BLaER1 treated with 17β-estradiol and CSF1 and Interleukin-3, amounts not matched to agents 10 nM and 100 nM (cell line): ENCODE data around the gene ACAD11.
A peak's percentile ranks its signal among the peaks of the same experiment; 100 is the strongest.

Experiments used
- H3K27ac ChIP-seq, 11 experiments: shearing (Covaris generic); formaldehyde crosslinking; 2 replicates each; pipeline ENCODE4 v1.8.1; 2022
- H3K27me3 ChIP-seq, 11 experiments: shearing (Covaris generic); formaldehyde crosslinking; 2 replicates each; pipeline ENCODE4 v1.8.1; 2022
- H3K36me3 ChIP-seq, 11 experiments: shearing (Covaris generic); formaldehyde crosslinking; 2 replicates each; pipeline ENCODE4 v1.8.1; 2022
- H3K4me1 ChIP-seq, 10 experiments: shearing (Covaris generic); formaldehyde crosslinking; 2 replicates each; pipeline ENCODE4 v1.8.1; 2022
- H3K4me2 ChIP-seq, 11 experiments: shearing (Covaris generic); formaldehyde crosslinking; 2 replicates each; pipeline ENCODE4 v1.8.1; 2022
- H3K4me3 ChIP-seq, 10 experiments: shearing (Covaris generic); formaldehyde crosslinking; 2 replicates each; pipeline ENCODE4 v1.8.1; 2022
- H3K9ac ChIP-seq, 11 experiments: shearing (Covaris generic); formaldehyde crosslinking; 2 replicates each; pipeline ENCODE4 v1.8.1; 2022
- H3K9me3 ChIP-seq, 11 experiments: shearing (Covaris generic); formaldehyde crosslinking; replicated peaks in 1 of 11; 2 replicates each; pipeline ENCODE4 v1.8.1; 2022
- H4K20me1 ChIP-seq, 11 experiments: shearing (Covaris generic); formaldehyde crosslinking; 2 replicates each; pipeline ENCODE4 v1.8.1; 2022
- Cebpa-rat ChIP-seq, 11 experiments: shearing (Covaris generic); IDR thresholded peaks; 2 replicates each; pipeline ENCODE4 v1.8.1; 2022

ACAD11 gene

DNA sequence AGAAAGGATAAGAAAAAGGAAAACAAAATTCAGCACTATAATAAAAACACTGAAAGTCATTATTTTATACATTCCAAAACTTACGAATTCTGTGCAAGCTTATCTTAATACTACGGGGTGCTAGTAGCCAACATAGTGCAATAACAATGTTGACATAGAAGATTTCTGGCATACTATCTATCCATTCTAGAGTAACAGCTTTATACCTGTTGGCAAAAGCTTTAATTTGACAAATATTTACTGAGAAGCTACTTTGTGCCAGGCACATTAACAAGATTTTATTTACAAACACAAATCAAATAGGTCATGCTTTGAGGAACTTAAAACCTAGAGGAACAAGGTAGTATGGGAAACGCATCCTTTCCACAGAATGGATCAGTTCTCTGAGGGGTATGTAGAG is 61.4 kb downstream of the ACAD11 start:
- H3K4me2 ChIP-seq: no peak overlapping the region
- H3K4me3 ChIP-seq: no peak overlapping the region
- TF ChIP-seq Cebpa-rat (IDR thresholded peaks at IDR 0.05): no peak

DNA sequence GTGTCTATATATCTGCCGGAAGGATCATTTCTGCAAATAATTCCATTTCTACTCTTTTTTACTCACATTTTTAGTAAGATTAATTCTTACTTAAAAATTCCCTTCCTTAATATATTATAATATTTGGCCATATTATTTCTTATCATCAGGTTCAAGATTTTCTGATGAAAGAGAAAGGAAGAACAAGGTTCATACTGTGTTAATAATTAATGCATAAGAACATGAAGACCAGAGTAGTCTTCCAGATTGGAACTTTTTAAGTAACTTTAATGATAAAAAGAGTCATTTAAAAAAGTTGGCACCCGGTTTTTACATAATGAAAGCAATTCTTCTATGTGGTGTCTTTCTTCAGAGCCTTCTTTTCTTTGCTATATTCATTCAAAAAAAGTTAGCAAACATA is 61.9 kb downstream of the ACAD11 start:
- H3K4me1 ChIP-seq: peaks cover 0 to 37% (median 6%) of the 10 kb centered on the region in 10 experiments; a peak in 11 of 20 replicates
- no peak overlapping the region for H3K4me3 ChIP-seq
- peaks cover 0 to 21% (median 11%) of the 10 kb centered on the region in 11 experiments; a peak in 16 of 22 replicates for H3K36me3 ChIP-seq
- no peak for TF ChIP-seq Cebpa-rat (IDR thresholded peaks at IDR 0.05)
- H3K4me2 ChIP-seq: no peak overlapping the region
- H3K27me3 ChIP-seq: no peaks in the 10 kb centered on the region
- H3K9me3 ChIP-seq: no peaks in the 10 kb centered on the region; a peak in 1 of 22 replicates
- H3K9ac ChIP-seq: no peak overlapping the region
- no peaks in the 10 kb centered on the region for H4K20me1 ChIP-seq
- H3K27ac ChIP-seq: no peak overlapping the region

More for the DNA sequence above, 61.4 kb downstream of the ACAD11 start:
- Histone ChIP-seq H4K20me1 (no peaks in the 10 kb centered on the region), H3K27me3 (no peaks in the 10 kb centered on the region), H3K9ac (no peak overlapping the region), H3K27ac (no peak overlapping the region), H3K9me3 (no peaks in the 10 kb centered on the region; a peak in 1 of 22 replicates), H3K4me1 (peaks cover 0 to 33% (median 6%) of the 10 kb centered on the region in 10 experiments; a peak in 11 of 20 replicates), H3K36me3 (peaks cover 0 to 24% (median 16%) of the 10 kb centered on the region in 11 experiments; a peak in 16 of 22 replicates)

DNA sequence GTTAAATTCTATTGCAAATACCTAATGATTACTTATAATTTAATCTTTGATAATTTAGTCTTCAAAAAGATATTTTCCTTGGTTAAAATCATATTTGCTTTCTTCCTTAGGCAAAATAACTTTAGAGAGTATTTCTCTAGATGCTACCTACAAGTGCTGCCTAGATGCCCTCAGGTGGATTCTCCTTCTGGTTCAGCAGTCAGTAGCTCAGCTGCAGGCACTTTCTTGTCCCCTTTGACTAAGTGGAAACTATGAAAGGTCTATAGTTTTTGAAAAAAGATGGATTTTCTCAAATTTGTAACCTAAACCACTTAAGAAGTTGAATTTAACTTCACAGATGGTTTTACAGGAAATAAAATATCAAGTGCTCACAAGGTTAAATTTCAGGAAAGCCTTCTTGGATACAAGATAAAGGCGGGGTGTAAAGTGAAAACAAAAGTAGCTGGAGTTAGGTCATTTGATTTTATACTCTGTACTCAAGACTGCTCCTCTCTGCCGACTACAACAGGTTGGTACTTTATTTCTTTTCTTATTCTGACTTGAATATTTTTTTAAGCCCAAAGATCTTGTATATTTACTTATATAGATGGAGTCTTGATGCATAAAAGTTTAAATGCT is 62.7 kb downstream of the ACAD11 start, which contains the start of gene ACKR4:
TSS of gene ACKR4 (plus strand) at position 455 of the 618 bp plus-strand sequence. CDS start 3,128 bp downstream, outside the sequence.
- Histone ChIP-seq H3K9me3 (no peaks in the 10 kb centered on the region; a peak in 1 of 22 replicates), H3K27me3 (no peaks in the 10 kb centered on the region), H3K36me3 (peaks cover 0 to 20% (median 10%) of the 10 kb centered on the region in 11 experiments; a peak in 13 of 22 replicates), H3K4me1 (peaks cover 0 to 39% (median 6%) of the 10 kb centered on the region in 10 experiments; a peak in 11 of 20 replicates), H3K4me2 (no peak within 1 kb of the TSS), H3K9ac (no peak within 1 kb of the TSS), H3K27ac (no peak within 1 kb of the TSS), H3K4me3 (no peak within 1 kb of the TSS), H4K20me1 (no peaks in the 10 kb centered on the region)
- no peak for TF ChIP-seq Cebpa-rat (IDR thresholded peaks at IDR 0.05)

DNA sequence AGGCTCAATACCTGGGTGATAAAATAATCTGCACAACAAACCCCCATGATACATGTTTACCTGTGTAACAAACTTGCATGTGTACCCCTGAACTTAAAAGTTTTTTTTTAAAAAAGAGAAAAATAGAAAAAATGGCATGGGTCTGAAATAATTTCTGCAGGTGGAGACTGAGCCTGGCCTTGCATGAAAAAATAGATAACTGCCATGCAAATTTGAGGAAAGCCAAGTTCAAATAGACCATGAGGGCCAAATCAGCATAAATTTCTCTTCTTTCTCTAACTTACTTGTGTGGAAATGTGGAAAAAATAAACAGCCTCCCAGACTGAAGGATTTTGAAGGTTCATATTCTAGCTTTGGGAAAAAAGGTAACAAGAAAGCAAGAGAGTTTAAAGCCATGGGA is 63.3 kb downstream of the ACAD11 start:
- no peak overlapping the region for H3K4me2 ChIP-seq
- H3K4me3 ChIP-seq: no peak overlapping the region
- H3K36me3 ChIP-seq: peaks cover 0 to 24% (median 12%) of the 10 kb centered on the region in 11 experiments; a peak in 15 of 22 replicates
- no peak overlapping the region for H3K27ac ChIP-seq
- H3K4me1 ChIP-seq: peaks cover 0 to 39% (median 6%) of the 10 kb centered on the region in 10 experiments; a peak in 11 of 20 replicates
- H3K9ac ChIP-seq: no peak overlapping the region
- no peak for TF ChIP-seq Cebpa-rat (IDR thresholded peaks at IDR 0.05)
- no peaks in the 10 kb centered on the region for H4K20me1 ChIP-seq
- H3K27me3 ChIP-seq: no peaks in the 10 kb centered on the region
- no peaks in the 10 kb centered on the region; a peak in 1 of 22 replicates for H3K9me3 ChIP-seq

GRCh38 chr3:132595014-132595413 is 64.6 kb downstream of the ACAD11 start:
- Histone ChIP-seq H3K4me1 (peaks cover 0 to 39% (median 6%) of the 10 kb centered on the region in 10 experiments; a peak in 11 of 20 replicates), H3K36me3 (peaks cover 5 to 27% (median 16%) of the 10 kb centered on the region in 11 experiments; a peak in 16 of 22 replicates), H3K27me3 (no peaks in the 10 kb centered on the region), H3K4me3 (no peak overlapping the region), H3K9me3 (peaks cover 0 to 6% (median 4%) of the 10 kb centered on the region in 11 experiments; a peak in 13 of 22 replicates), H3K27ac (peak overlapping the region in 3 of 11 experiments; percentile 28 to 61 (median 58); a peak in 4 of 22 replicates), H4K20me1 (no peaks in the 10 kb centered on the region), H3K9ac (no peak overlapping the region), H3K4me2 (peak overlapping the region in 6 of 11 experiments; percentile 6 to 76 (median 41); a peak in 10 of 22 replicates)
- peak in 2 of 11 experiments; percentile 34 to 42; a peak in 1 of 22 replicates for TF ChIP-seq Cebpa-rat (IDR thresholded peaks at IDR 0.05)

DNA sequence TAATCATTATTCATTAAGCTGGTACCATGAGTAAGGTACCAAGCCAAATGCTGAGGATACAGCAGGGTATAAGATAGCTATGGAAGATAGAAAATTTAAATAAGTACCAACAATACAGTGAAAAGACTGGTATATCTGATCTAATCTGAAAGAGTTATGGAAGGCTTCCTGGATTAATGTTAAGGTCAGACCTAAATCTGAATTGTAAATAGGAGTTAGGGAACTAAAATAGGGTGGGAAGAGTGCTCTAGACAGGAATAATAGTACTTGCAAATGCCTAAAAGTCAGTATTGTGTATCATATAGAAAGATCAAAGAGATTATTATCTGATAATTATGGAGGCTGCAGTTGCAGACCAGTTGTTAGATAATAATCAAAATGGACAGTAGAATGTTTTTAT is 65.1 kb downstream of the ACAD11 start:
- no peak for TF ChIP-seq Cebpa-rat (IDR thresholded peaks at IDR 0.05)
- peaks cover 0 to 9% (median 6%) of the 10 kb centered on the region in 11 experiments; a peak in 14 of 22 replicates for H3K9me3 ChIP-seq
- peaks cover 0 to 39% (median 6%) of the 10 kb centered on the region in 10 experiments; a peak in 11 of 20 replicates for H3K4me1 ChIP-seq
- H3K27ac ChIP-seq: peak overlapping the region in 3 of 11 experiments; percentile 28 to 61 (median 58); a peak in 6 of 22 replicates
- no peak overlapping the region for H3K4me3 ChIP-seq
- H4K20me1 ChIP-seq: no peaks in the 10 kb centered on the region
- H3K27me3 ChIP-seq: no peaks in the 10 kb centered on the region
- H3K36me3 ChIP-seq: peaks cover 5 to 30% (median 20%) of the 10 kb centered on the region in 11 experiments; a peak in 16 of 22 replicates
- H3K4me2 ChIP-seq: peak overlapping the region in 5 of 11 experiments; percentile 6 to 76 (median 57); a peak in 6 of 22 replicates
- no peak overlapping the region for H3K9ac ChIP-seq

GRCh38 chr3:132593947-132594323 is 65.7 kb downstream of the ACAD11 start:
- Histone ChIP-seq H3K4me3 (no peak overlapping the region), H3K4me1 (peaks cover 0 to 39% (median 6%) of the 10 kb centered on the region in 10 experiments; a peak in 11 of 20 replicates), H3K9ac (no peak overlapping the region; a peak in 1 of 22 replicates), H3K9me3 (peaks cover 0 to 9% (median 6%) of the 10 kb centered on the region in 11 experiments; a peak in 14 of 22 replicates), H4K20me1 (no peaks in the 10 kb centered on the region), H3K36me3 (peaks cover 5 to 35% (median 15%) of the 10 kb centered on the region in 11 experiments; a peak in 16 of 22 replicates), H3K27me3 (no peaks in the 10 kb centered on the region), H3K27ac (peak overlapping the region in 2 of 11 experiments; percentile 58 to 61; a peak in 4 of 22 replicates), H3K4me2 (peak overlapping the region in 3 of 11 experiments; percentile 57 to 76 (median 67); a peak in 7 of 22 replicates)
- no peak for TF ChIP-seq Cebpa-rat (IDR thresholded peaks at IDR 0.05)

- TF ChIP-seq Cebpa-rat (IDR thresholded peaks at IDR 0.05): no peak
- no peaks in the 10 kb centered on the region for H3K27me3 ChIP-seq
- peaks cover 0 to 39% (median 6%) of the 10 kb centered on the region in 10 experiments; a peak in 11 of 20 replicates for H3K4me1 ChIP-seq
- peak overlapping the region in 2 of 11 experiments; percentile 58 to 61; a peak in 4 of 22 replicates for H3K27ac ChIP-seq
- H4K20me1 ChIP-seq: no peaks in the 10 kb centered on the region
- peaks cover 5 to 31% (median 12%) of the 10 kb centered on the region in 11 experiments; a peak in 14 of 22 replicates for H3K36me3 ChIP-seq
- H3K4me2 ChIP-seq: peak overlapping the region in 3 of 11 experiments; percentile 57 to 76 (median 67); a peak in 7 of 22 replicates
- peaks cover 0 to 9% (median 6%) of the 10 kb centered on the region in 11 experiments; a peak in 14 of 22 replicates for H3K9me3 ChIP-seq
- no peak overlapping the region for H3K9ac ChIP-seq
- no peak overlapping the region for H3K4me3 ChIP-seq
Measured at GRCh38 chr3:132593241-132593946, 66.2 kb downstream of the ACAD11 start.
